ENCODE measurements around the gene CALB2.

The CALB2 gene

GRCh38 chr16:71423016-71423415 is 64.5 kb downstream of the CALB2 start:
- H3K4me3 ChIP-seq (replicated peaks in 1 of 2; ENCODE audit: low read depth in 2 of 2, low read length in 2 of 2), result no peak overlapping the region
- TF ChIP-seq, protein P1, sequence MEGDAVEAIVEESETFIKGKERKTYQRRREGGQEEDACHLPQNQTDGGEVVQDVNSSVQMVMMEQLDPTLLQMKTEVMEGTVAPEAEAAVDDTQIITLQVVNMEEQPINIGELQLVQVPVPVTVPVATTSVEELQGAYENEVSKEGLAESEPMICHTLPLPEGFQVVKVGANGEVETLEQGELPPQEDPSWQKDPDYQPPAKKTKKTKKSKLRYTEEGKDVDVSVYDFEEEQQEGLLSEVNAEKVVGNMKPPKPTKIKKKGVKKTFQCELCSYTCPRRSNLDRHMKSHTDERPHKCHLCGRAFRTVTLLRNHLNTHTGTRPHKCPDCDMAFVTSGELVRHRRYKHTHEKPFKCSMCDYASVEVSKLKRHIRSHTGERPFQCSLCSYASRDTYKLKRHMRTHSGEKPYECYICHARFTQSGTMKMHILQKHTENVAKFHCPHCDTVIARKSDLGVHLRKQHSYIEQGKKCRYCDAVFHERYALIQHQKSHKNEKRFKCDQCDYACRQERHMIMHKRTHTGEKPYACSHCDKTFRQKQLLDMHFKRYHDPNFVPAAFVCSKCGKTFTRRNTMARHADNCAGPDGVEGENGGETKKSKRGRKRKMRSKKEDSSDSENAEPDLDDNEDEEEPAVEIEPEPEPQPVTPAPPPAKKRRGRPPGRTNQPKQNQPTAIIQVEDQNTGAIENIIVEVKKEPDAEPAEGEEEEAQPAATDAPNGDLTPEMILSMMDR (IDR thresholded peaks at IDR 0.05; ENCODE audit: low read depth, low read length), result no peak
- no peak for DNase-seq (ENCODE audit: low read depth in 2 of 2)

DNA sequence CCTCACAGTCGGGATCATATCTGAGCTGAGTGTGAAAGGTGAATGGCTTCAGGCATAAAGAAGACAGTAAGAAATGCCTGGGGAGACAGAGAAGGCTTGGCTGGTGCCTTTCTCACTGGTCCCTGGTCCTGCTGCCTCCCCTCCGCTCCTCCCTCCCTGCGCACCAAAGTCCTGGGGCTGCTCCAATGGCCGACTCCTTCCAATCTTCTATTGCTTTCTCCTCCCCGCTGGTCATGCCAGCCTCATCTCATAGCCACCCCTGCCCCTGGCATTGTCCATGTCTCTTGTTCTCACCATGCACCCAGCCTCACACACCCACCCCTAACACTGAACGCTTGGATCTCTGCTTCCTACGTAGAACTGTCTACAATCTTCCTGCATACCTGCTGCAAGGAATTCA is 65.3 kb downstream of the CALB2 start:
- TF ChIP-seq, protein P1 (IDR thresholded peaks at IDR 0.05; ENCODE audit: low read depth, low read length), result no peak
- no peak for DNase-seq (ENCODE audit: low read depth in 2 of 2)
- no peak overlapping the region for H3K4me3 ChIP-seq (replicated peaks in 1 of 2; ENCODE audit: low read depth in 2 of 2, low read length in 2 of 2)

DNA sequence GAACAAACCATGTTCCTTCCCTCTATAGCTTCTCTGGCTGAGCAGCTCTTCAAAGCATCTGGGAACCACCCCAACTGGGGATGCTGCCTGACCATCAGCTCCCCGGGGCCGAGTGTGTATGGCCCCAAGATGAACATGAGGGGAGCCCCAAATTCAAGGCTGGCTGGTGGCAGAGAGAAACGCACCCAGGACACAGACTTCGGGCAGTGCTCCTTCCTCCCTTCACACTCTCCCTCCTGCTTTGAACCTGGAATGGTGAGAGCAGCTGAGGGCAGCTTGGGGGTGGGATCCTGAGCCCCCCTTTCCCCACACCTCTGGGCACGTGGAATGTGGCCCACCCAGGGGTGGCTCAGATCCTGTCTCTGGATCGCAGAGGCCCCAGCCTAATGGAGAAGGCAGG is 66.1 kb downstream of the CALB2 start:
- TF ChIP-seq, protein P1 (IDR thresholded peaks at IDR 0.05; ENCODE audit: low read depth, low read length), result no peak
- no peak overlapping the region for H3K4me3 ChIP-seq (replicated peaks in 1 of 2; ENCODE audit: low read depth in 2 of 2, low read length in 2 of 2)
- DNase-seq (ENCODE audit: low read depth in 2 of 2), result no peak

DNA sequence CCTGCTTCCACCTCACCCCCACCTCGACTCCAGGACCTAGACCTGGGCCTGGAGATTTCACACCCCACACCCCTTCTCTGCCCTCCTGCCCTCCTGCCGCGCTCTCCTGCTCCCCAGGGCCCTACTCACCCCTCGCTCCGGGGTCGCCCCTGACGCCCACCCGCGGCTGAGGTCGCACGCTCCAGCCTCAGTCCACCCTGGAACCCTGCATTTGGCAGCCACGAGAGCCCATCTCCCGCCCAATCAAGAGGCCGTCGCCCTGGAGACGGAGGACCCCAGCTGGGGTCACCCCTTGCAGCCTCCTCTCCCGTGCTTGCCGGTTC is 67.2 kb downstream of the CALB2 start:
- peak overlapping the region in 1 of 2 donors; percentile 55 for H3K4me3 ChIP-seq (replicated peaks in 1 of 2; ENCODE audit: low read depth in 2 of 2, low read length in 2 of 2)

DNA sequence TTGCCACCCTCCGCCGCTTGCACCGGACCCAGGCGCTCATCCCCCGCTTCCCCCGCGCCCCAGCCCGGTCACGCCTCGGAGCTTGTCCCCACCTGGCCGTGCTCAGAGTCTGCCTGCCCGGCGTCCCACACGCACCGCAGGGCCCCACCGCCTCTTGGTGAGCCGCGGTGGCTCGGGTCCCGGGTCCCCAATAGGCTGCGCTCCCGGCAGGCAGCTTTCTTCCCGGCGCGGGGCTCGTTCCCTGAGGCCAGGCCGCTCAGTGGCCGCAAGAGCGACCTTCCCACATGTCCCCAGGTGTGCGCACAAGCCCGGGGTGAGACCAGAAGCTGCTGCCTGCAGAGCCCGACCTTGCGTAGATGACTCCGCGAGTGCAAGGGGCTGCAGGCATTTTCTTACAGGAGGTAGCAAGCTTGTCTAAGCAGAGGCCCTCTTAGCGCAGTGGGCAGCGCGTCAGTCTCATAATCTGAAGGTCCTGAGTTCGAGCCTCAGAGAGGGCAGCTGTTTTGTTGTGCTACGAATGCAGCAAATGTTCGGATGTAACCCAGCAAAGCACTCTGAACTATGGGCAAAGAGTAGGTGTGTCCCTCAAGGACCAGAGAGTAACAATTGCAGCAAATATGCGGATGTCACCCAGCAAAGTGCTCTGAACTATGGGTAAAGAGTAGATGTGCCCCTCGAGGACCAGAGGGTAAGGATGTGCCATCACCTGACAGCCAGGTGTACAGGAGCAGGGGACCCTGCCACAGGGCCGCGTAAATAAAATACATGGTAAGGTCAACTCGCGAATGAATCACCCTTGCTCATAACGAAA is 67.8 kb downstream of the CALB2 start:
- peak; percentile 78 to 94 for DNase-seq (ENCODE audit: low read depth in 2 of 2)
- peak overlapping the region; percentile 26 to 55 for H3K4me3 ChIP-seq (replicated peaks in 1 of 2; ENCODE audit: low read depth in 2 of 2, low read length in 2 of 2)

More for the DNA sequence above, 67.2 kb downstream of the CALB2 start:
- TF ChIP-seq, protein P1 (IDR thresholded peaks at IDR 0.05; ENCODE audit: low read depth, low read length), result no peak
- DNase-seq (ENCODE audit: low read depth in 2 of 2), result no peak

DNA sequence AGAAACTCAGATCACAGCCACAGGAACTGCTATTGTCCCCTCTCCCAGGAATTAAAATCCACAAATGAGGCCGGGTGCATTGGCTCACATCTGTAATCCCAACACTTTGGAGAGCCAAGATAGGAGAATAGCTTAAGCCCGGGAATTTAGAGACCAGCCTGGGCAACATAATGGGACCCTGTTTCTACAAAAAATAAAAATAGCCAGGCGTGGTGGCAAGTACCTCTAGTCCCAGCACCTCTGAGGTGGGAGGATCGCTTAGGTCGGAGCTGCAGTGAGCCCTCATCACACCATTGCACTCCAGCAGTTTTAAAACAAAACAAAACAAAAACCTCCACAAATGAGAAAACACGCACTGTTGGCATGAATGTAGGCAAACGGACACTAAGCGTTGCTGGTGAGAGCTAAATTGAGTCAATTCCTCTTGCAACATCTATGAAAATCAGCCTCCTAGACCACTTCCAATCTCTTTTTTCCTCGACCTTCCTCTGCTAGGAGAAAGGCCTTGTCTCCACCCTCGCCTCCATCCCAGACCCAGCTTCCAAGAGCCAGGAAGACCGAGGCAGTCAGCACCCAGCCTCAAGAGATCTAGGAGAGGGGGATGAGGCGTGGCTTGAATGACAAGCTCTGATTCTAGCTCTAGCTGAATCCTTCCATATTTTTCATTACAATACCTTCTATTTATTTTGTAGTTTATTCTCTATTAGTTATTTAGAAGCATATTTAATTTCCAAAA is 68.5 kb downstream of the CALB2 start:
- no peak overlapping the region for H3K4me3 ChIP-seq (replicated peaks in 1 of 2; ENCODE audit: low read depth in 2 of 2, low read length in 2 of 2)
- TF ChIP-seq, protein P1 (IDR thresholded peaks at IDR 0.05; ENCODE audit: low read depth, low read length), result no peak
- DNase-seq (ENCODE audit: low read depth in 2 of 2), result no peak

More for the DNA sequence above, 67.8 kb downstream of the CALB2 start:
- TF ChIP-seq, protein P1 (IDR thresholded peaks at IDR 0.05; ENCODE audit: low read depth, low read length), result no peak
